ENCODE results near the gene CBL. TPM values are rescaled to one million over a fixed set of nuclear protein-coding genes. Genes with fewer than 3 reads are reported as not detected.
A peak's percentile ranks its signal among the peaks of the same experiment; 100 is the strongest.

The CBL gene
- total RNA-seq, 2 experiments from 2014 or later, result 19.2 to 59.1 TPM

DNA sequence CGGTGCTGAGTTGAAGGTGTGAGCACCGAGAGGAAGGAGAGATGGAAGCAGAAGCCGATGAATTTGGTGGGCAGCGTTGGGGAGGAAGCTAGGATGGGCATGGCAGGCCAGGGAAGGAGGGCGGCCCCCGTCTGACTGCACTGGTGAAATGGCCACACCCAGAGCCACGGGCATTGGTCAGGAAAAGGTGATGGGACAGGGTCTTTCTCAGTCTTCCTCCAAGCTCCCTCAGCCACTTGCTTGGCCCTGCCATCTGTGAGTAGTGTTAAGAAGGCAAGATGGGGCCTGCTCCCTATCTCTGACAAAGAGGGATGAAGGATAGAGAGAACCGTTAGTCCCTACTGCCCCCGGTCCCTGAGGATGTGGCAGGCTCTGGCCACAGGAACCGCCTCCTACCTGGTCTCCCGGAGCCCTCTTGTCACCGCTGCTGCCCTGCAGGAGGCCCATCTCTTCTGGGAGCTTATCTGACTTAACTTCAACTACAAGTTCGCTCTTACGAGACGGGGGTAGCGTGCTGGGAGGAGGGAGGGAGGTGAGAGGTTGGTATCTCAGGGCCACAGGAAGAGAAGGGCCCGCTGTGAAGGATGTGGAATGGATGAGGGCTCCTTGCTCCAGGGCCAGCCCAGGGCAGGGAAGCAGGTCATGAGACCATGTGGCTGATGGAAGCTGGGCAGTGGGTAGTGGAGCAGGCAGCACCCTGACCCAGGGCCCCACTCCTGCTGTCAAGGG, 104.0 kb downstream of the CBL start:
- H2AFZ ChIP-seq (ENCODE audit: low read length), result no peak overlapping the region
- no peaks in the 10 kb centered on the region for H3K9me2 ChIP-seq (ENCODE audit: insufficient read depth, low read length)
- H3K4me2 ChIP-seq (ENCODE audit: low read length), result no peak overlapping the region
- DNase-seq (ENCODE audit: low spot score), result no peak
- no peak overlapping the region for H3K4me3 ChIP-seq (ENCODE audit: low read depth, low read length, poor library complexity, severe bottlenecking)
- no TSS peak for BruUV-seq (replicated peaks)
- TF ChIP-seq, protein P1, sequence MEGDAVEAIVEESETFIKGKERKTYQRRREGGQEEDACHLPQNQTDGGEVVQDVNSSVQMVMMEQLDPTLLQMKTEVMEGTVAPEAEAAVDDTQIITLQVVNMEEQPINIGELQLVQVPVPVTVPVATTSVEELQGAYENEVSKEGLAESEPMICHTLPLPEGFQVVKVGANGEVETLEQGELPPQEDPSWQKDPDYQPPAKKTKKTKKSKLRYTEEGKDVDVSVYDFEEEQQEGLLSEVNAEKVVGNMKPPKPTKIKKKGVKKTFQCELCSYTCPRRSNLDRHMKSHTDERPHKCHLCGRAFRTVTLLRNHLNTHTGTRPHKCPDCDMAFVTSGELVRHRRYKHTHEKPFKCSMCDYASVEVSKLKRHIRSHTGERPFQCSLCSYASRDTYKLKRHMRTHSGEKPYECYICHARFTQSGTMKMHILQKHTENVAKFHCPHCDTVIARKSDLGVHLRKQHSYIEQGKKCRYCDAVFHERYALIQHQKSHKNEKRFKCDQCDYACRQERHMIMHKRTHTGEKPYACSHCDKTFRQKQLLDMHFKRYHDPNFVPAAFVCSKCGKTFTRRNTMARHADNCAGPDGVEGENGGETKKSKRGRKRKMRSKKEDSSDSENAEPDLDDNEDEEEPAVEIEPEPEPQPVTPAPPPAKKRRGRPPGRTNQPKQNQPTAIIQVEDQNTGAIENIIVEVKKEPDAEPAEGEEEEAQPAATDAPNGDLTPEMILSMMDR (conservative IDR thresholded peaks at IDR 0.05; ENCODE audit: low read length), result no peak
- TF ChIP-seq EZH2phosphoT487 (IDR thresholded peaks at IDR 0.05; ENCODE audit: borderline replicate concordance, low read depth, low read length), result no peak
- POLR2A ChIA-PET, result interaction anchor here (1.3 kb wide), 1 partner anchor 64 kb away, joined by 3 read pairs; no protein-coding TSS in a partner anchor
- CTCF ChIA-PET (ENCODE audit: unreplicated experiment), result interaction anchor here (0.8 kb wide), 1 partner anchor 10 kb away, joined by 3 read pairs; no protein-coding TSS in a partner anchor
- H3K27ac ChIP-seq (ENCODE audit: low read depth, low read length, poor library complexity, severe bottlenecking), result no peak overlapping the region
- peaks cover 4% of the 10 kb centered on the region for H3K4me1 ChIP-seq (ENCODE audit: insufficient read depth, low read length, poor library complexity, severe bottlenecking)
- H3K79me2 ChIP-seq (ENCODE audit: insufficient read depth, low read depth, low read length), result no peaks in the 10 kb centered on the region
- H3K36me3 ChIP-seq (ENCODE audit: insufficient read depth, low read length), result peaks cover 8% of the 10 kb centered on the region; the same call in 1 of the 2 replicates
- intact Hi-C loops (cut with micrococcal nuclease; ENCODE audit: unreplicated experiment), result no loop called here
- H4K20me1 ChIP-seq (ENCODE audit: insufficient read depth, low read length), result no peaks in the 10 kb centered on the region
- no peaks in the 10 kb centered on the region for H3K9me3 ChIP-seq (ENCODE audit: low read length)

DNA sequence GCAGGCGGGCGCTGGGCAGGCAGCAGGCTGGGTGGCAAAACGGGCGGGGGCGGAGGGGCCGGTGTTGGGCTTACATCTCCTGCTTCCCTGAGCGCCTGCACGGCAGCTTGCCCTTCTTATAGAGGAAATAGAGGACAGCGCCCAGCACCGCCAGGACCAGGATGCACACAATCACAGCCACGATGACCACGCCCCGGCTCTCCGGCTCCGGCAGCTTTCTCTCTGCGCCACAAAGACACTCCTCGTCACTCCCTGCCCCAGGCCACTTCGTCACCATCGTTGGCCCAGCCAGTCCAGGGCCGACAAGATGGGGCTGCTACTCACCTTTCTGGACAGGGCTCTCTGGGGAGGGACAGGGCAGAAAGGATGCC, 104.5 kb downstream of the CBL start:
- no peak overlapping the region for H3K4me2 ChIP-seq (ENCODE audit: low read length)
- intact Hi-C loops (cut with micrococcal nuclease; ENCODE audit: unreplicated experiment), result no loop called here
- no peak overlapping the region for H2AFZ ChIP-seq (ENCODE audit: low read length)
- H3K9me3 ChIP-seq (ENCODE audit: low read length), result no peaks in the 10 kb centered on the region
- CTCF ChIA-PET (ENCODE audit: unreplicated experiment), result no interaction called here
- DNase-seq (ENCODE audit: low spot score), result no peak
- H3K4me3 ChIP-seq (ENCODE audit: low read depth, low read length, poor library complexity, severe bottlenecking), result no peak overlapping the region
- H3K27ac ChIP-seq (ENCODE audit: low read depth, low read length, poor library complexity, severe bottlenecking), result no peak overlapping the region
- H3K4me1 ChIP-seq (ENCODE audit: insufficient read depth, low read length, poor library complexity, severe bottlenecking), result peaks cover 9% of the 10 kb centered on the region
- no peaks in the 10 kb centered on the region for H3K9me2 ChIP-seq (ENCODE audit: insufficient read depth, low read length)
- TF ChIP-seq, protein P1 (conservative IDR thresholded peaks at IDR 0.05; ENCODE audit: low read length), result no peak
- no peak for TF ChIP-seq EZH2phosphoT487 (IDR thresholded peaks at IDR 0.05; ENCODE audit: borderline replicate concordance, low read depth, low read length)
- no TSS peak for BruUV-seq (replicated peaks)
- H4K20me1 ChIP-seq (ENCODE audit: insufficient read depth, low read length), result no peaks in the 10 kb centered on the region
- peaks cover 8% of the 10 kb centered on the region; the same call in 1 of the 2 replicates for H3K36me3 ChIP-seq (ENCODE audit: insufficient read depth, low read length)
- POLR2A ChIA-PET, result no interaction called here
- H3K79me2 ChIP-seq (ENCODE audit: insufficient read depth, low read depth, low read length), result no peaks in the 10 kb centered on the region

DNA sequence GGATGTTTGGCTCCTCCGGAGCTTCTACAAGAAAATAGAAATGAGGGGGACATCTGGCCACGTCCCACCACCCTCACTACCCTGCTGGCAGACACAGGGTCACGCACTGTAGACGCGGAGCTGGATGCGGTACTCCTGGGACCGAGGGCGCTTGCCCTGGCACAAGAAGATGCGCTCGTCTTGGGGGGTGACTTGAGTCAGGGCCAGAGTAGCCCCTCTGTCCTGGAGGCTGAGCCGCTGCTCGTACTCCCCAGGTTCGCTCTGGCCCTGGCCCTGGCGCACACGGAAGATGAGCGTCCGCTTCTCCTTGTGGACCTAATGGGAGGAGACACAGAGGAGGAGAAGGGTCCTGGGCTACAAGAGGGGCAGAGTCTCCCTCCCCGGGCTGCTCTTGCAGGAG, 108.6 kb downstream of the CBL start:
- Histone ChIP-seq H3K79me2 (ENCODE audit: insufficient read depth, low read depth, low read length) (no peaks in the 10 kb centered on the region), H3K4me1 (ENCODE audit: insufficient read depth, low read length, poor library complexity, severe bottlenecking) (peaks cover 30% of the 10 kb centered on the region), H3K4me2 (ENCODE audit: low read length) (peak overlapping the region; percentile 61), H3K27ac (ENCODE audit: low read depth, low read length, poor library complexity, severe bottlenecking) (no peak overlapping the region), H3K9me2 (ENCODE audit: insufficient read depth, low read length) (no peaks in the 10 kb centered on the region), H4K20me1 (ENCODE audit: insufficient read depth, low read length) (no peaks in the 10 kb centered on the region), H3K36me3 (ENCODE audit: insufficient read depth, low read length) (no peaks in the 10 kb centered on the region), H2AFZ (ENCODE audit: low read length) (no peak overlapping the region), H3K9me3 (ENCODE audit: low read length) (no peaks in the 10 kb centered on the region), H3K4me3 (ENCODE audit: low read depth, low read length, poor library complexity, severe bottlenecking) (no peak overlapping the region)
- intact Hi-C loops (cut with micrococcal nuclease; ENCODE audit: unreplicated experiment), result no loop called here
- CTCF ChIA-PET (ENCODE audit: unreplicated experiment), result interaction anchor here (0.6 kb wide), 1 partner anchor 383 kb away, joined by 3 read pairs; no protein-coding TSS in a partner anchor
- BruUV-seq (replicated peaks), result no TSS peak
- POLR2A ChIA-PET, result no interaction called here
- no peak for DNase-seq (ENCODE audit: low spot score)
- TF ChIP-seq EZH2phosphoT487 (IDR thresholded peaks at IDR 0.05; ENCODE audit: borderline replicate concordance, low read depth, low read length), result no peak
- TF ChIP-seq, protein P1 (conservative IDR thresholded peaks at IDR 0.05; ENCODE audit: low read length), result no peak
